T-helper 2 cell treated with Interferon-gamma antibody and Interleukin-4, amounts not matched to agents 5 μg/mL and 100 μg/mL, for 36 hours (primary cell): ENCODE results near the gene MCF2L.

Source experiments
- DNase-seq: peaks from one replicate; pipeline ENCODE4 v3.0.0; 2021; ENCODE audit warnings: low spot score
- H3K27ac Mint-ChIP-seq: one replicate; pipeline ENCODE4 v1.8.0; 2021; ENCODE audit warnings: mild to moderate bottlenecking, mixed read lengths
- H3K27me3 Mint-ChIP-seq: one replicate; pipeline ENCODE4 v1.8.0; 2021; ENCODE audit warnings: low read depth, mixed read lengths
- H3K36me3 Mint-ChIP-seq: one replicate; pipeline ENCODE4 v1.8.0; 2021; ENCODE audit warnings: low read depth, mixed read lengths
- H3K4me1 Mint-ChIP-seq: one replicate; pipeline ENCODE4 v1.8.0; 2021; ENCODE audit warnings: low read depth, mixed read lengths
- H3K4me3 Mint-ChIP-seq: one replicate; pipeline ENCODE4 v1.8.0; 2022; ENCODE audit warnings: mild to moderate bottlenecking, moderate library complexity, mixed read lengths
- H3K9me3 Mint-ChIP-seq: one replicate; pipeline ENCODE4 v1.8.0; 2021; ENCODE audit warnings: mixed read lengths

The MCF2L gene

GRCh38 chr13:113148407-113148806 lies 179.4 kb downstream of the MCF2L start:
- no peak for DNase-seq
- Mint-ChIP-seq H3K27ac (no peak overlapping the region), H3K4me3 (no peak overlapping the region), H3K4me1 (peaks cover 10% of the 10 kb centered on the region), H3K36me3 (peaks cover 3% of the 10 kb centered on the region), H3K27me3 (peaks cover 16% of the 10 kb centered on the region), H3K9me3 (no peaks in the 10 kb centered on the region)

DNA sequence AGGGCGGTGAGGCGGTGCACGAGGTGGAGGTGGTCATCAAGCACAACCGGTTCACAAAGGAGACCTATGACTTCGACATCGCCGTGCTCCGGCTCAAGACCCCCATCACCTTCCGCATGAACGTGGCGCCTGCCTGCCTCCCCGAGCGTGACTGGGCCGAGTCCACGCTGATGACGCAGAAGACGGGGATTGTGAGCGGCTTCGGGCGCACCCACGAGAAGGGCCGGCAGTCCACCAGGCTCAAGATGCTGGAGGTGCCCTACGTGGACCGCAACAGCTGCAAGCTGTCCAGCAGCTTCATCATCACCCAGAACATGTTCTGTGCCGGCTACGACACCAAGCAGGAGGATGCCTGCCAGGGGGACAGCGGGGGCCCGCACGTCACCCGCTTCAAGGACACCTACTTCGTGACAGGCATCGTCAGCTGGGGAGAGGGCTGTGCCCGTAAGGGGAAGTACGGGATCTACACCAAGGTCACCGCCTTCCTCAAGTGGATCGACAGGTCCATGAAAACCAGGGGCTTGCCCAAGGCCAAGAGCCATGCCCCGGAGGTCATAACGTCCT lies 180.0 kb downstream of the MCF2L start:
- H3K4me3 Mint-ChIP-seq: no peak overlapping the region
- peaks cover 3% of the 10 kb centered on the region for H3K36me3 Mint-ChIP-seq
- H3K27me3 Mint-ChIP-seq: peaks cover 16% of the 10 kb centered on the region
- no peak overlapping the region for H3K27ac Mint-ChIP-seq
- H3K4me1 Mint-ChIP-seq: peaks cover 10% of the 10 kb centered on the region
- H3K9me3 Mint-ChIP-seq: no peaks in the 10 kb centered on the region
- no peak for DNase-seq
